22Rv1 (cell line): ENCODE data around the gene ZNF263.

Experiments used
- CTCF ChIP-seq: fragments of 450-650 bp; IDR thresholded peaks from 2 replicates; pipeline ENCODE4 v1.5.1; 2017; ENCODE audit warnings: mild to moderate bottlenecking
- ZFX ChIP-seq: fragments of 450-650 bp; IDR thresholded peaks from 2 replicates; pipeline ENCODE4 v1.6.1; 2017; ENCODE audit warnings: antibody characterized with exemption, borderline replicate concordance

GRCh38 chr16:3304370-3304769, 21.1 kb downstream of the ZNF263 start:
- TF ChIP-seq CTCF (no peak), ZFX (no peak)
